NCI-H2029 treated with DMSO at 0.1 percent for 48 hours (cell line): ENCODE results near the gene ZP1.
"Not testable (repeated sequence)": the region's sequence is repeated elsewhere in the genome, so short reads cannot be mapped to it uniquely, and the experiment has no call there.

Experiments used
- DNase-seq: peaks from one replicate; lab custom pipeline; 2025; lab: John Stamatoyannopoulos, UW

Gene ZP1

DNA sequence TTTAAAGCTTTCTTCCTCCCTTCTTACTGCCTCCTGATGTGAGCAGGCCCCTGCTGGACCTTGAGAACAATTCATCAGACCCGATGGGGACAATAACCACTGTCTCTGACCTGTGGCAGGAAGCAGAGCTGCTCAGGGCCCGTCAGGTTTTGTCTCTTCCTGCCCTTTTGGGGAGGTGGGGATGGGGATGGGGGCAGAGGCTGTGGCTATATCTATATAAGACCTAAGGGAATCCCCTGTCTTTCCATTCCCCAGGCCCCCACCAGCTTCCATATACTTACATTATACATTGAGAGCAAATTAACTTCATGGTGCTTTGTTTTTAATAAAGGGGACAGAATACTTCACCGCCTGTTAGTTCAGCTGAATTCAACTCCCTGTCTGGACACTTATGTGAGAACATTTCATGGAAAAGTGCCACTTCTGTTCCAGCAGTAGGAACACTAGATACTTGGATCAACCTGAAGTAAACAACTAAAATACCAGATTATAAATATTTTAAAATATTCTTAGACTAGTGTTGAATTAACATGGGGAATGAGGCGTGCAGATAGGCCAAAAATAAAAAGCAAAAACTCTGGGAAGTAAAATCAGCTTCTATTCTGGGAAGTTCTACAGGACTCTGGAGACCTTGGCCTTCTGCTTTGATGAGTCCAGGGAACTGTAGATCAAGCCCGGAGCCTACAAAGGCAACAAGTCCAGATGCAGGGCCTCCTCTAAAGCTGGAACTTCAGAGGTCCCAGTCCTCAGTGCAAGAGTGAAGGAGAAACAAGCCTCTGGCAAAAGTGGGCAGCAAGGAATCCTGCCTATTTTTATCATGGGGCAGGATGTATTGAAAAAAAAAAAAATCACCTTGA lies 11.1 kb downstream of the ZP1 start:
- DNase-seq, result no peak

DNA sequence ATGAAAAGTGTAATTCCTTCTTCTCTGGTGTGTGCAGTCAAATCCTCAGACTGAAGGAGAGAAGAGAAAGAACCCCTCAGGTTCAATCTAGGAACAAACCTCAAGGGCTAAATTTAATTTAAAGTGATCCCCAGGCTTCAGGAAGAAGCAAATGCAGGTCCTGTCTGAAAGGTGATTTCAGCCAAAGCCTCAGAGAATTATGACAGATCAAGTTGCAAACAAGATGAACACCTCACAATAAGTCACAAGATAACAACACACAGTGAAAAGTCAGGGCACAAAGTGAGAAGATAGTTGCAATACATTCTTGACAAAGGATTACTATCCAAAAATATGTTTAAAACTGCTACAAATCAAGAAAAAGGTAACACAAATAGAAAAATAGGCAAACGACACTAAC lies 11.8 kb downstream of the ZP1 start:
- DNase-seq, result no peak

DNA sequence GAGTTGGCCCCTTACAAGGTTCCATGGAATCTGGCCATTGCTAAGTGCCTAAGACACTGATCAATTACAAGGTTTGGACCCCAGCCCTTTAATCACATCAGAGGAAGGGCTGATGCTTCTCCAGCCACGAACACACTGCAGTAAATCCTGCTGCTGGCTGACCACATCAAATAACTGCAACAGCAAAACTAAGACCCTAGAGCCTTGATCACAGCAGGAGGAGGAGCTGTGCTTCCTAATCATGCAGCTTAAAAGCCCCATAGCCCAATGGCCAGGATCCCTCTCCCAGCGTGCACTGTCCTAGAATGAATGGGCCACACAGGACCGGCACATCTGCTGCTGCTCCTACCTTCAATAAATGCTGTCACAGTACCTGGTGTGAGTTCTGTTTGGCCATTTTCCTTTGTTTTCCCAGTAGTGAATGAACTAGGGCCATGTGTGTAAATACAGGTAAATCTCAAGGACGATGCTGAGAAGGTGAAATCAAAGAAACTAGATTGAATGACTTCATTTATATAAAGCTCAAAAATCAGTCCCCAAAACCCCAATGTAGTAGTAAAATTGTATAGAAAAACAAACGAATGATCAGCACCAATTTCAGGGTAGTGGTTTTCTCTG lies 12.7 kb downstream of the ZP1 start:
- no peak for DNase-seq

DNA sequence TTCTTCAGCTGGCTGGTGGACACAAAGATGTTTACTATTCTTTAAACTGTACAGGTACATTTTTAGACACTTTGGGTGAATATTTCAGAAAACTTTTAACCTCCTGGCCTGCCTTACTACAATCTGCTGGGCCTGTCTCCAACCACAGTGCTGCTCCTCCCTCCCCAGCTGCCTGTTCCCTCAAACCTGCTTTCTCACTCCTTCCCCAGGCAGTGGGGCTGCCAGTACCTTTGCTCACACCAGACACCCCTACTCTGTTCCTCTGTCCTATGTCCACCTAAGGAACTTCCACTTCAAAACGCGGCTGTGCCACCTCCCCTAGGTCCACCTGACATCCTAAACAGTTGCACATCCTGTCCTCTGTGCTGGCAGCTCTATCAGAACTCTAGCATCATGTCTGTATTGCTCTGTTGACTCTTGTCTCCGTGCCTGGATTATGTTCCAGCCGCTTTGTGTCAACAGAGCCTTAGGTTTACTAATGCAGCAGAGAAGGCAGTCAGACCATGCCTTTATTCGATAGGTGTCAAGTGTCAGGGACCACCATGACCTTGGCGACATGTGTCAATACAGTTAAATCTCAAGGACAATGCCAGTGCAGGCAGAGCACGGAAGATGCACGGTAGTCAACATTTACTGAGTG lies 13.4 kb downstream of the ZP1 start:
- peak; percentile 79 for DNase-seq

DNA sequence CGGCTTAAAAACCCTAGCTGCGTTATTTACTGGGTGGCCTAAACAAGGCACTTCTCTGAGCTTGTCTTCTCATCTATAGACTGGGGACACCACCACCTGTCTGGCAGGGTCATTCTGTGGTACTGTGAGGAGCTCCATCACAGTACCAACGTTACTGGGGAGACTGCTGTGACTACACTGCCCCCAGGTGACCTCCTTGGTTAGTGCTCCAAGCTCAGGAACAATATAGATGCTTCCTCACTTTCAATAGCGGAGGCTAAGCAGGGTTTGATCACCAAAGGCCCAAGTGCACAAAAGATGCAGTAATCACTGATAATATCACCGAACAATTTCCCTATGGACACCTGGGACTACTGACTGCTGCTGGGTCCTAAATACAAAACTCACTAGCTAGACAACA lies 20.2 kb downstream of the ZP1 start:
- peak; percentile 76 for DNase-seq

DNA sequence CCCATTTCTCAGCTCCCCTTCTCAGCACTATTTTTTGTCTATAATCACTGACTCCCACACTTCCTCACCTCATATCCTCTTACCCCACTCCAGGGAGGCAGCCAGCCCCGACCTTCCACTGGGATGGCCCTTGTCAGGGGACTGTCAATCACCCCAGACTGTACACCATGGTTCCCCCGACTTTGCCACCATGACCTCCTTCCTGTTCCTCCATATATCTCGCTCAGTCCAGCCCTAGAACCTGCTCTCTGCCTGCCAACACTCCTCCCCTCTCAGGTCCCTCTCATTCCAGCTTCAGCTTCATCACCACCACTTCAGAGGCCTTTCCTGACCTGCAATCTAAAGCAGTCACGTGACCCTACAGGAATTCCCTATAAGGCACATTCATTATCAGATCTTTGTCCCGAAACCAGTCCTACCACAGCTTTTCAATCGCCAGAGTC lies 22.5 kb downstream of the ZP1 start:
- DNase-seq, result no peak

DNA sequence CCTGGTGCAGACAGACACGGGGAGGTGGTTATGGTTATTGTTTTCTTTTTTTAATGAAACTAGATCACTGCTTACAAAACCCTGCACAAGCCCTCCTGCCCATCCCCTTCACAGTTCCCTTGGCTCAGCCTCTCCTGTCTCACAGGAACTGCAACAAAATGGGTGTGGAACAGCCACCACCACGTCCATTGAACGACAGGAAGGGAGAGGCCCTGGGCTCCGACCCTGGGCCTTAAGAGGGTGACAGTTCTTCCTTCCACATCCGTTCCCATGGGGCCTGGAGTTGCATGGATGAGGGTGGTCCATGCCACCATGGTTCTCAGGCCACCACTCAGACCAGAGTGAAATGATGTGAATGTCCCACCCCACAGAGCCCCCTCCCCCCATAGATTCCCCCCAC lies 23.4 kb downstream of the ZP1 start:
- DNase-seq, result no peak

DNA sequence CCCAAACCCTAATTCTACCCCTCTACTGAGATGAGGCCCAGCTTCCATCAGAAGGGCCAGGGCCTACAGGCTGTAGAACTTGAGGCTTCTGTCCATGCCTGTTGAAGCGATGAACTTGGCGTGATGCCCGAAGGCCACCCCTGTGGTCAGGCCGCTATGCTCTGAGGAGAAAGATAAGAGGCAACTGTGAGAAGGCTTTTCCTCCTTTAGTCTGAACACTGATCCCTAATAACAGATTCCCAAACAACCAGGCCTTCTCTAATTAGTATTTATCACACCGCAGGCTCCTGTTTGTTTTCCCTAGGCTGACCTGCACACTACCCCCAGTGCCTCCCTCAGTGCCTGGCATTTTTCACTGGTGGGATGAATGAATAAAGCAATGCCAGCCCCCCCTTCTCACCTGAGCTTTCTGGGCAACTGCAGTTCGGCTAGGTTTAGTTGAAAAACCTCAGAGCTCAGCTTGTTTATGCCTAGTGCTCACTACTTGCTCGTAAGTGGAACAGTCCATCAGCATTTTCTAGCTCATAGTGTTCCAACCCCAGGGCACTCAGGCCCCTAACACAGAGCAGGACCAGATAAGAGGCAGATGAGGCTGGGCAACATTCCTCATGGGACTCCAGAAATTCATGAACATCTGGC lies 23.9 kb downstream of the ZP1 start:
- DNase-seq, result no peak

DNA sequence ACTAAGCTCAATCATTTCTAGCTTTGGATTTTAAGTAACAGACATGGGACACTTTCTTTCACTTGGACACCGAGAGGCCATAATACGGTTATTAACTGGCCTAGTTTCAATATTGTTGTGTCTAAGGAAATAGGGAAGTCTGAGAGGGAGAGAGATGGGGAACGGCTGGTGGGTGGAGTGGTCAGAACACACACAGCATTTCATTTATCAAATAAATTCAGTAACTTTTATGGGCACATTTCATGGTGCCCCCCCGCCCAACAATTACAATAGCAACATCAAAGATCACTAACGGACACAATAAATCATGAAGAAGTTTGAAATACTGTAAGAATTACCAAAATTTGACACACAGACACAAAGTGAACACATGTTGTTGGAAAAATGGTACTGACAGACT lies 28.3 kb downstream of the ZP1 start:
- no peak for DNase-seq

DNA sequence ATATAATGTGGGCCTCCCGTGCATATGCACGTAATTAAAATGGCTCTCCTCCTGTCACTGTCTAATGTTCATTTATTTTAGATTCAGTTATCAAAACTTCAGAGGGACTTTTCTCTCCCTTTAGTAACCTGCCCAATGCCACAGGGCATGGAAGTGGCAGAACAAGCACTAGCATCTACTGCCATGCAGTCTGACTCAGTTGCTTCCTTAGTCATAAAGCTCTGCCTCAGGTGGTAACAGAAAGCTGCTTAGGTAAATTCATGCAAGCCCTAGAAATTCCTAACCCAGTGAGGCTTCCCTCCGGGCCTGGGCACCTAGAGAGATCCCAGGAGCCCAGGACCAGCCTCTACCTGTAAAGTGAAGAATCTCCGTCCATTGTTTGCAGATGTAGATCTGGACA lies 30.2 kb downstream of the ZP1 start:
- no peak for DNase-seq

DNA sequence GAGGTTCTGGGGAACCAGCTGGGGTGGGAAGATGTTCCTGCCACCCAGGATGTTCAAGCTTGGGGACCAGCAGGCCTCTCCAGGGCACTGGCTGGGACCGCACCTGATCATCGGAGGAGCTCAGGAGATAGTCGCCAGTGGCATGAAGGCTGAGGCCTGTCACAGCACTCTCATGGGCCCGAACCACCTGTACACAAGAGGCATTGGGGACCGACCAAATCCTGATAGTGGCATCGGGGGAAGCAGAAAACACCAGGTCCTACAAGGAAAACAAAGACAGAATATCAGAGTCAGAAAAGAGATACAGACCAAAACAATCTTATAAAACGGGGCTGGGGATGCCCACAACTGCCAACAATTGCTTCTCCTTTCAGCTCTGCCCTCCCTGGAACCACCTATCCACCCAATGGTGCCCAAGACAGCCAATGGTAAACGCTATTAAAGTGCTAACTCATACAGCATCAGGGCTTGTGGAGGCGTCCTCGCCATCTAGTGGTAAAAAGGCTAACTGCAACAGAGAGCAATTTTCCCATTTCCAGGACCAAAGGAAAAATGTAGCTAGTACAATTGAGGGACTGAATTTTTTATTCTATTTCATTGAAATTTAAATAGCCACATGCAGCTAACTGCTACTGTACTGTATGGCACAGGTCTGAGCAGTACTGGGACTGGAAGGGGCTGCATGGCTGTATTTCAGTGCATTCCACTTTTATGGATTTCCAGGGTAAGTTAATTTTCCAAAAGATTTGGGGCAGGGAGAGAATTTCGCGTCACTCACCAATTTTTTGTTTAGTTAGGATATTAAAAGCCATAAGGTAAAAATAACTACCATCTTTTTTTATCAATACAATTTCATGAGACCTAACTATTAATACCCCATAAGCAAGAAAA lies 31.9 kb downstream of the ZP1 start:
- DNase-seq, result peak; percentile 23

DNA sequence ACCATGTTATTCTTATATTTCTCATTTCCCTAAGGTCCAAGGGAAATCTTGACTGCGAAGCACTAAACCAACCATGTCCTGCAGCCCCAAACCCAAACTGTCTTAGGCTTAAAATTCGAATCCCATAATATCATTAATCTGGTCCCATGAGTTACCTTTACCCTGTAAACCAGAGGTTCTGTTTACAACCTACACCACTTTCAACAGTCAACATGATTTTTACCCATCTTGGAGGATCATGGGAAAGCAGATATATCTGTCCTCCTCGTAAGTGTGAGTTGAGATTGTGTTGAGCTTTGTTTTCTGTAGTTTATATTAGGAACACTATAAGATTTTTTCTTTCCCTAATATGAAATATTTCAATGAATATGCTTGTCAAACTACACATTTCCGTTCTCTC lies 32.6 kb downstream of the ZP1 start:
- DNase-seq, result no peak

DNA sequence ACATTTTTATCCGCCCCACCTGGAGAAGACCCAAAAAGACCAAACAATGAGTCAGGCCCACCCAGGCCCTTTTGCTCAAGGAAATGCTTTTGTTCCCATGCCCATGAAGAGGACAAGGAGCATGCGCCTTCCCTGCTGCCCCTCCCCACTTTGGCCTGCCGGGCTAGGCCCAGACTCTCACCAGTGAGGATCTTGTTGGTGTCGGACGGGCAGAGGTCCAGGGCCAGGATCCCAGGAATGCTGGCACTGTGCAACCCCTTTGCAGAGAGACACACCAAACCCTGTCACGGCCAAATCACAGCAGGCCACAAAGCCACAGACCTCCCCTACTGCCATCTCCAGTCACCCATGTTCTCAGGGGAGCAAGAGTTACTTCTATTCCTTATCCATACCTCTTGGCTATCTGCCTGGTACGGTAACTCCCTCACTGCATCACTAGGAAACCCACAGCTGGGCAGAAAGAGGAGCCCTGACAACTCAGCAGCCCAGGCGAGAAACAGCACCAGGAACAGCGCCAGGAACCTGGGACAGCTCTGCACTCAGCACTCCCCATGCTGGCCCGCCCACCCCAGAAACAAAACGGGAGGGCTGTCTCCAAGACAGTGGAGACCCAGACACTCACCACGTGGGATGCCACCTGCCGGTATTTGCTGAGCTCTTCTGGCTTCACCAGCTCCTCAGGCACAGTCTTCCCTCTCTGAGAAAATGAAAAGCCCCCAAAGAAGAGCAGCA lies 33.5 kb downstream of the ZP1 start:
- no peak for DNase-seq

DNA sequence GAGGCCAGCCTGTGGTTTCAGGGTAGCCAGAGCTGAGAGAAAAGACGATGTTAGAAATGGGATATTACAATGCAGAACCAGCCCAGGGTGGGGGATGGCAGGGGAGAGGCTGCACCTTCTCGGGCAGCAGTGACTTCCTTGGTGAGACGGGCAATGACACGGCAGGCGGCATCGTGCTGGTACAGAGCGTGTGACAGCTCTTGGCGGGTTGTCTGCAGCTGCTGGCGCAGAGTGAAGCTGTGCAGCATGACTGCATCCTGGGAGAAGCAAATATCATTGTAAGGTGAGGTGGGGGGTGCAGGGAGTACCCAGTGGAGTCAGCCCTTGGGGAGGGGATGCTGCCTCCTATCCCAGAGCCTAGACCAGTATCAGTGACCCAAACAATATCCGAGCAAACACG lies 35.3 kb downstream of the ZP1 start:
- no peak for DNase-seq

DNA sequence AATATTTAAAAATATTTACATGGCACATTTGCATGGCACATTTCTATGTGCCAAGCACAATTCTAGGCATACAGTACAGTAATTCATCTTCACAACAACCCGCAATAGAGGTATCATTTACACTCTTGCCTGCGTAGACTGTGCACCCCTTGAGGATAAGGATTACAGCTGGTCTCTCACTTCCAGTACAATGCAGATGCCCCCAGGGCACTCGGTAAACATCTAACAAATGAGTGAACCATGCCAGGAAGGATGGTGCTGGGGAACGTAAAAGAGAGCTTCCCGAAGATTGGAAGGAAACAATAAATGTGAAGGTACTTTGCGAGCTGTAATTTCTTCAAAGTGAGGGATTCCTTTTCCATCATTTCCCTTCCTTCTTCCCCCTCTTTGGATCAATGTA lies 37.7 kb downstream of the ZP1 start:
- no peak for DNase-seq

DNA sequence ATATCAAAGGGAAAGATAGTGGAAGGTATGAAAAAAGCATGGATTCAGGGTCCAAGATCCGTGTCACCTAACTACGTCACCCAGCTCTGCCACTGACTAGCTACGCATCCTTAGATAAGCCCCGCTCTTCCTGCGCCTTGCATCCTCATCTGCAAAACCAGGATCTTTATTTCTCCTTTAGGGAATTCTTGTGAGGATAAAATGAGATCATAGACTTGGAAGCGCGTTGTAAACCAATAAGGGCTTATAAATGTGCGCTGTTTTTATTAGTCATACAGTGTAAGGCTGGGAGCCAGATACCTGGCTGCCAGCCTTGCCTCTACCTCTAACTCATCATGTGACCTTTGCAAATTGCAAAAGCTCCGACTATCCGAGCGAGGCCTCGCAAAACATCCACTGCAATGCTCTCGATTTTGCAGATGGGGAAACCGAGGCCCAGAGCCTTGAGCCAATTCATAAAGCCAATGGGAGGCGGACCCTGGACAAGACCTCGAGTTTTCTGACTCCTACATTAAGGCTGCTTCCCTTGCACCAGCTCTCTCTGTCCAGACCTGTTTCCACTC lies 38.3 kb downstream of the ZP1 start:
- no peak for DNase-seq

DNA sequence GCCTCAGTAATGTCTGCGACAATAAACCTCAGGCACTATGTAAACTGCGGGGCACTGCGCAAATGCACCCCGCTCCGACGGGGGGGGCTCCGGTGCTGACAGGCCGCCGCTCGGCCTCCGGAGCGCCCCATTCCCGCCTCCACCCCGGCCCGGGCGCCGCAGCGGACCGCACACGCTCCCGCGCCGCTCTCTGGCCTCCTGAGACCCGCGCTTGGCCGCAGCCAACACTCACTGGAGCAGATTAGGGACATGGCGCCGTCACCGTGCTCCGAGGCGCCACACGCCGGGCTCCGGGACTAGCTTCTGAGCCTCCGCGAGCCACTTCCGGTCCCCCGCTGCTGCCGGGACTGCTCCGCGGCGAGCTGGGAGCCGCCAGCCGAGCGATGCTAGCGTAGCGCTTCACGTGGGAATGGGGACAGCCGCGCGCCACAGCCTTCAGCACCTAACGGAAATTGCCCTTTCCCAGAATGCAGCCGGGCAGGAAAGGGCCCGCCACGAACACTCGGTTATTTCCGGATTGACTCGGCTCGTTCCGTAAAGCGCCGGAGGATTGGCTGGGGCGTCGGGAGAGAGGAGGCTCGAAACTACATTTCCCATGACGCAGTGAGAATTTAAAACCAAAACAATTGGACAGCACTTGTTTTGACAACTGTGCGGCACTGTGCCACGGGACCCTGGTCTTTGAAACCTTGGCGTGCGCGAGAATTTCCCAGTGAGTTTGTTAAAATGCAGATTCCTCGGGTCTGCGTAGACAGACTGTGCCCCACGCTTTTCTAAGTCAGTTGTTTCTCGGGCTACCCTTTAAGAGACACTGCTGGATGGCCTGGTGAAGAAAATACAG lies 39.0 kb downstream of the ZP1 start, which contains the start of gene PRPF19:
PRPF19 (minus strand) TSS at position 454 of the 841 bp plus-strand sequence; CDS start at position 251, 203 bp downstream.
- peak; percentile 89 for DNase-seq

DNA sequence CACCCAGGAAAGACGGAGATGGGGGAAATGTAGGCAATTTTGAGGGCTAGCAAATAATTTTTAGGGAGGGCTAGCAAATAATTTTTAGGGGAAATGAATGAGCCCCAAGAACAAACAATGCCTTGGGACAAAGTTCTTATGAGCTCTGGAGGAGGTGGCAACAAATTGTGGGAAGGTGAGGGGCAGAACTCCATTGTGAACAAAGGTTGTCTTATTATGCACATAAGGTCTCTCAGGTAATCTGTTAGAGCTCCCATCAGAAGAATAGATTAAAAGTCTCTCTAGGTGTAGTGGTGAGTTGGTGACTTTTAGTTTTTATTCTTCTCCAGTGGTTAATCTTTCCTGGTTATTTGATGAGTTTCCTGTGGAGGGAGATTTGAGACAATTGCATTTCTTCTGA lies 41.5 kb downstream of the ZP1 start:
- no peak for DNase-seq

DNA sequence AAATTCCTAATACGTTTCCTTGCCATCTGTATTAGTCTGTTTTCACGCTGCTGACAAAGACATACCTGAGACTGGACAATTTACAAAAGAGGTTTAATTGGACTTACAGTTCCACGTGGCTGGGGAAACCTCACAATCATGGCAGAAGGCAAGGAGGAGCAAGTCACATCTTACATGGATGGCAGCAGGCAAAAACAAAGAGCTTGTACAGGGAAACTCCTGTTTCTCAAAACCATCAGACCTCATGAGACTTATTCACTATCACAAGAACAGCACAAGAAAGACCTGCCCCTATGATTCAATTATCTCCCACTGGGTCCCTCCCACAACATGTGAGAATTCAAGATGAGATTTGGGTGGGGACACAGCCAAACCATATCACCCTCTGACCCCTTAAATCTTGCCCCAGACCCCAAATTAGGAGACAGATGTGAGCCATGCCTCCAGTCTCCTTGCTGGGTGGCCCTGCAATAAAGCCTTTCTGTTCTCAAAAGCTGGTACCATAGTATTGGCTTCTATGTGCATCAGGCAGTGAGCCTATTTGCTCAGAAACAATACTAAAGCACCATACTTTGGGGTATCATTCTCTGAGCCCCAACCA lies 42.4 kb downstream of the ZP1 start:
- not testable (repeated sequence) for DNase-seq
